Right cardiac atrium (tissue), 5 donors: ENCODE results near the gene CD300LG. TPM values are rescaled to one million over a fixed set of nuclear protein-coding genes. Genes with fewer than 3 reads are reported as not detected.
"Not testable (repeated sequence)": the region's sequence is repeated elsewhere in the genome, so short reads cannot be mapped to it uniquely, and the experiment has no call there.

ENCODE experiments used
- ATAC-seq, 2 donors: fragments of 200-7000 bp; cut with Tn5 transposase; one replicate each; pipeline versions ENCODE4 v1.8.0 to v1.9.1; 2020; ENCODE audit warnings: moderate library complexity in 2 of 2, mild to moderate bottlenecking in 1 of 2
- DNase-seq, 3 donors: peaks; one replicate each; pipeline ENCODE4 v3.0.0-alpha.2; 2020
- H3K27ac ChIP-seq: one replicate; pipeline ENCODE4 v1.5.1; 2013; ENCODE audit warnings: mild to moderate bottlenecking, low read length, control low read depth, moderate library complexity
- H3K27me3 ChIP-seq: one replicate; pipeline ENCODE4 v1.6.1; 2013; ENCODE audit not compliant: control insufficient read depth, insufficient read depth
- H3K4me1 ChIP-seq: one replicate; pipeline ENCODE4 v1.6.1; 2013; ENCODE audit warnings: low read length; ENCODE audit not compliant: control insufficient read depth, insufficient read depth
- H3K4me3 ChIP-seq: one replicate; pipeline ENCODE4 v1.5.1; 2013; ENCODE audit warnings: low read length, control low read depth
- H3K9me3 ChIP-seq: one replicate; pipeline ENCODE4 v1.6.1; 2013; ENCODE audit warnings: low read length; ENCODE audit not compliant: control insufficient read depth
- WGBS: extraction: QIAGEN DNeasy Blood & Tissue Kit; methylation state at CpG from one replicate; pipeline ENCODE4 v1.1.7; 2013; 5-methylcytosine and 5-hydroxymethylcytosine counted together
- intact Hi-C, 4 donors: fragments of 100-400 bp; cut with DNase I; formaldehyde crosslinking; loops; one replicate each; pipeline versions ENCODE4 v1.11.0 to v1.14.0; 2022 to 2023
- polyA plus RNA-seq: library from polyadenylated mRNA; stranded (reverse); fragments of 200-250 nt; gene quantifications from one replicate; pipeline ENCODE4 v1.2.3, GENCODE V29; 2013
- total RNA-seq, 4 donors: library from RNA; stranded (reverse); fragmentation: NEBNext Ultra II Directional; extraction: Animal tissue kit (Norgen Biotek cat#: 25700); gene quantifications; one replicate each; pipeline ENCODE4 v1.2.1, GENCODE V29; 2021
- donor health status: healthy with polysubstance abuse.
- donor health status: DM: no; HTN: yes; CAD: no.
- donor health status: DM: no; HTN: no; CAD: no.
- donor health status: DM: no; HTN: yes; CAD: no; lungs with severe emphysema.
- donor health status: DM: yes; HTN: yes; CAD: no.

CD300LG gene
- total and polyA plus RNA-seq, 5 donors: 3.8 to 29.2 (median 11.2) TPM

DNA sequence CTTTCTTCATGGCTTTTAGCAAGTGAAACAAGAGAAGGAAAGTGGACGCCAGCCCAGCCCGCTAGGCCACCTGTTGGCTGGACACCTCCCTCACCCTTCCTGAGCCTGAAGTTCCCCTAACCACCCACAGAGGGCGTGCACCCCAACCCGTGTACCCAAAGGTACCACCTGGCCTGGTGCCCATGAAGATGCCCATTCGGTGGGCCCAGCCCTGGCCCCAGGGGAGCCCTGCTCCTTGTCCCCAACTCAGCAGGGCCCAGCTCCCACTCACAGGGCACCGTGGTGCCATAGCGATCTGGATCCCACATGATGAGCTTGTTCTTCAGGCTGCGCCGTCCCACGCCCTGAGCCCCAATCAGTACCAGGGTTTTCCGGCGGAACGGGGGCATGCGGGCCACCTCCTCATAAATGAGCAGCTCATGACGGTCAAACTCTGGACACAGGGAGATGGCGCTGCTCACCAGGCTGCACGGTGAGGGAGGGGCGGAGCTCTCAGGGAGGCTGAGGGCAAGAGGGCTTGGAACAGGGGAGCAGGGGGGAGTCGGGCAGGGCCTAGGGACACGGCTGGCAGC is 33.5 kb downstream of the CD300LG start:
- Histone ChIP-seq H3K4me3 (no peak overlapping the region), H3K27me3 (no peaks in the 10 kb centered on the region), H3K9me3 (no peaks in the 10 kb centered on the region), H3K4me1 (no peaks in the 10 kb centered on the region), H3K27ac (no peak overlapping the region)
- intact Hi-C loops: no loop called here
- DNase-seq (peak in 1 of 3 donors; percentile 70), ATAC-seq (peak in 1 of 2 donors; percentile 2)
- 79% methylated on average over 20 of the region's 20 CpGs for WGBS

DNA sequence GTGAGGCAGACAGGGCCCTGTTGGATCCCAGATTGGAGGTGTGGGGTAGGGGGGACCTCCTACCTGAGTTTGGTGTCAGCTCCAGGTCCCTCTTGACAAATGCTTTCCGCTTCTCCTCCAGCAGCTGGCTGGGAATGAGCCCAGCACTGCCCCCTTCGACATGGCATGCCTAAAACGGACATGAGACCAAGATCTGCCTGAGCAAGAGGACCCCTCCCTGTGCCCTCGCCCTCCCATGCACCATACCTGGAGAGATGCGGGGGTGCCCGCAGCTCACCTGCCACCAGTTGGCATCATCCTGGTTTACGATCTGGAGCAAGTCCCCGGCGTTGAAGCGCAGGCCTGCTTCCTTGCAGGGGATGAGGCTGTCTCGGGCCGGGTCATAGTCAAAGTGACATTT is 34.2 kb downstream of the CD300LG start:
- no peaks in the 10 kb centered on the region for H3K27me3 ChIP-seq
- 94% methylated on average over 12 of the region's 12 CpGs for WGBS
- H3K4me3 ChIP-seq: no peak overlapping the region
- no peaks in the 10 kb centered on the region for H3K9me3 ChIP-seq
- H3K27ac ChIP-seq: no peak overlapping the region
- no peak for ATAC-seq
- intact Hi-C loops: no loop called here
- no peaks in the 10 kb centered on the region for H3K4me1 ChIP-seq
- peak in 1 of 3 donors; percentile 44 for DNase-seq

DNA sequence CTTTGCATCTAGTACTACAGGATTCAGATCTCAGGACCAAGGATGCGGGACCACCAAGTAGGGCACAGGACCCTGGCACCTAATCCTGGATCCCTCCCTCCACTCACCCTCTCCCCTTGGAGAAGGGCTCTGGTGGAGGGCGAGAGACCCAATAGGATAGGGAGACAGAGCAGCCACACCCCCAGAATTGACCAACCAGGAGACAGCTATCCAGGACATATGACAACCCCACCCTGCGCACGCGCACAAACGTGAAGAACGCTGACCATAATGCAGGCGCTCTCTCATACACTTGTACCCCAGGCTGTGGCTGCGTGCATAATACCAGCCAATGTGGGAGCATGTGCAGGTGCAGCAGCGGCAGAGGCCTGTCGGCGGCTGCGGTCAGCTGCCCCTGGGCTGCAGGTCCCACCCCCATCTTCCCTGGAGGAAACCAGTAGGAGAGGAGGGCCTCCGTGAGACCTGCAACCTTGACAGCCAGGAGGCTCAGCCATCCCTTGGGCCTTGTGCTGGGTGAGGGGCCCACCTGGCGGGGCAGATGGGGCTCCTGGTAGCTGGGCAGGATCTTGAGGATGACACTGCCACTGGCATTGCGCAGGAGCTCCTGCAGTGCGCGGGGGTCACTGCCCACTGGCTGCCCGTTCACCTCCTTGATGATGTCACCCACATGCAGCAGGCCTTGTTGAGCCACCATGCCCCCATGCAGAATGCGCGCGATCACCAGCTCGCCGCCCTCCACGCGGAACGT is 35.0 kb downstream of the CD300LG start:
- H3K4me3 ChIP-seq: no peak overlapping the region
- ATAC-seq (no peak), DNase-seq (no peak)
- H3K4me1 ChIP-seq: no peaks in the 10 kb centered on the region
- H3K27me3 ChIP-seq: no peaks in the 10 kb centered on the region
- H3K27ac ChIP-seq: no peak overlapping the region
- WGBS: 93% methylated on average over 27 of the region's 27 CpGs
- no peaks in the 10 kb centered on the region for H3K9me3 ChIP-seq
- intact Hi-C loops: no loop called here

DNA sequence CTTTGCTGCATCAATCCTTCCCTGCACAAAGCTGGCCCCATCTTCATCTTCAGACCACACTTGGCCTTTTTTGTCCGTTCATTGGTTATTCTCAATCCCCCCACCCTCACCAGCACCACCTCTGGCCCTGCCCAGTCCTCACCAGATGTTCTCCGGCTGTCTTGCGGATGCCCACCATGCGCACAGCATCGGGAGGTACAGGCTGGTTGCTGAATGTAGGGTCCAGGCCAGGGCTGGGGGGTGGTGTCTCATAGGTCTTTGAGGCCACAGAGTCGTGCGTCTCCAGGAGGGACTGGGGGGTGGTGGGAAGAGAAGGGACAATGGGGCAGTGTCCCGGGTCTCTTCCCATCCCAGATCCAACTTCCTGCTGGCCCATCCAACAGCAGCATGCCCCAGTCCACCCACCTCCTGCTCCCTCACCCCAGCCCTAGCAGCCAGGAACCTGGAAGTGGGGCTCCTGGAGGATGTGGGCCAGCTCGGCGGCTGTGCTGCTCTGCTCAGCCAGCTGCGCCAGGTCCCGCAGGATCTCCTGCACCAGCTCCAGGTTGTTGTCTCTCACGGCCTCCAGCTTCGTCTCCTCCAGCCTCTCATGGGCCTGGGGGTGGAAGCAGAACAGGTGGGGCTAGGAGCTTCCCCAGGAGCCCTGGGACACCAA is 35.9 kb downstream of the CD300LG start:
- 90% methylated on average over 14 of the region's 14 CpGs for WGBS
- H3K27me3 ChIP-seq: no peaks in the 10 kb centered on the region
- intact Hi-C loops: no loop called here
- DNase-seq (no peak), ATAC-seq (no peak)
- no peak overlapping the region for H3K27ac ChIP-seq
- no peaks in the 10 kb centered on the region for H3K9me3 ChIP-seq
- H3K4me1 ChIP-seq: no peaks in the 10 kb centered on the region
- H3K4me3 ChIP-seq: no peak overlapping the region

DNA sequence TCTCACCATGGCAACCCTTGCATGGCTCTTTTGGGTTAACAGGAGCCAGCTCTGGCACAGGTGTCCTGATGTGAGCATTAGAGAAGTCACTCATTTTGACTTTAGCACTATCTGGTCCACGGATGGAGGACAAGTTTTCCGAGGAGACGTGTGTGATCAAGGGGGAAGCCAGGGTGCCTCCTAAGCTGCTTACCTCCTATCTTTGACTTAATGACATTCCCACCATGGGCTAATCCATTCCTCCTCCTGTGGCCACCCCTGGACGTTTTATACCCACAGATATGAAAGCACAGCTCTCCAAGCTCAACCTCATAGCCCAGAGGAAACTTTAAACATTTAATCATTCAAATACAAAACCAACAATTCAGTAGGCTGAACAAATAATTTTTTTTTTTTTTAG is 41.6 kb downstream of the CD300LG start:
- ATAC-seq (no peak), DNase-seq (no peak)
- no peaks in the 10 kb centered on the region for H3K9me3 ChIP-seq
- WGBS: 80% methylated on average over 4 of the region's 4 CpGs
- no peak overlapping the region for H3K4me3 ChIP-seq
- H3K4me1 ChIP-seq: no peaks in the 10 kb centered on the region
- intact Hi-C loops: no loop called here
- no peaks in the 10 kb centered on the region for H3K27me3 ChIP-seq
- H3K27ac ChIP-seq: no peak overlapping the region

DNA sequence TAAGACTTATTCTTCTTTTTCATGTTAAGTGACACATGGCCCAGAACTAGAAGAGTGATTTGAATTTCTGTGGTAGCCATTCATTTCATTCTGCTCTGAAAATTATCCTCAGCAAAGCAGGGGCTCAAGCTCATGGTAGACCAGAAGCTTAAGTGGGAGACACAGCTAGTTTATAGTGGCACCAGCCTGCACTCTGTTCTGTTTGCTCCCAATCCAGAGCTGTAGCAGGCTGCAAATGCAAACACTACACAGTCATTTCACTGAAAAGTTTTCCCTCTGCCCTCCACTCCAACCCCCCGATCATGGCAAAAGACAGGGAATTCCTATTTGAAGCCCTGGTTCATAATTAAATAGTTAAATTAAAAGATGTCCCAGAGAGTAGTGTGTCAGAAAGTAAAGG is 43.3 kb downstream of the CD300LG start:
- DNase-seq (no peak), ATAC-seq (no peak)
- Histone ChIP-seq H3K4me1 (no peaks in the 10 kb centered on the region), H3K4me3 (no peak overlapping the region), H3K27me3 (no peaks in the 10 kb centered on the region), H3K9me3 (no peaks in the 10 kb centered on the region), H3K27ac (no peak overlapping the region)
- intact Hi-C loops: no loop called here
- WGBS: 95% methylated on average over 1 of the region's 1 CpG

DNA sequence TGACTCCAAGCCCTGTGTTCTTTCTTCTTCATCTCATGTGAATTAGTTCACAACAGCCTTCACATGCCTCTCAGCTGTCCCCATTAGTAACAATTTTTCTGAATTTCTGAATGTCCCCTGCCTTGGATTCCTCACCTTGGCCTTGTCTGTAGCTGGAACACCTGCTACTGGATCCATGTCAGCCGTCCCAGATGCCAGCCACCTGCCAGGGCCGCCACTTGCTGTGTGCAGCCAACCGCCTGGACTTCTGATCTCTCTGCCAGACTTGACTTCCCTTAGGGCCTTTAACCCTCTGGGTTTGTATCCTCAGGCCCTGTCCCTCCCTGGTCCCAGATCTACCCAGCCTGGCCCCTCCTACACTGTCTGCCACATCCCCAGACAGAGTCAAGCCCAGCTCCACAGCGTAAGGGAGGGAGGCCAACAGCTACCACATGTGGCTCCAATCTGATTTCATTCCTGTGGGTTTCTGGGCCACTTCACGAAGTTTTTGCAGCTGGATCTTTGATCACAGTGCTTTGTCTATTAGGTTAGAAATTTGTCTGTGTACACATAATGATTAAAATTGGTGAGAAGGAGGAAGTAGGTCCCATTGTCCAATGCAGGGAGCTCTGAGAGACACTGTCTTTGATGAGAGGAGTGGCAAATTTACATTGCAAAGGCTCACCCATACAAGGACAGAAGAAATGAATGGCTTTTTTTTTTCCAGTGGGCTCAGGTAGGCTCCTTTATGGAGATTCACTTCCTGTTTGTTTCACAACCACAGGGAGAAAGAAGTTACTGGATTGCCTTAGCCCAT is 45.1 kb downstream of the CD300LG start:
- 85% methylated on average over 5 of the region's 5 CpGs for WGBS
- no peak overlapping the region for H3K4me3 ChIP-seq
- no peaks in the 10 kb centered on the region for H3K4me1 ChIP-seq
- no peak for ATAC-seq
- no peaks in the 10 kb centered on the region for H3K27me3 ChIP-seq
- H3K27ac ChIP-seq: no peak overlapping the region
- no peak for DNase-seq
- no peaks in the 10 kb centered on the region for H3K9me3 ChIP-seq
- intact Hi-C loops: no loop called here

DNA sequence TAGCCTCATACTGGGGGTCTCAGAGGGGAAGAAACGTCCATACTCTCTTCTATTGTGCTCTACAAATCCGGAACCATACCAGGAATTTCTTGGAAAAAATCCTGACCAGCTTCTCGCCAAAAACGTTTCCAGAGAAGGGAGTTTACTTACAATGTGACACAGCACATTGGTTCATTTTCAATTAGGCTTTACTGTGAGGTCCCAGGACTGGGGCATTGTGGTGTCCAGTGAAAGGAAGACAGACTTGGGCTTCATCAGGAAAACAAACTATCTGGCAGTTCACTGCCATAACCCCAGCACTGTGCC is 45.6 kb downstream of the CD300LG start:
- H3K27me3 ChIP-seq: no peaks in the 10 kb centered on the region
- H3K4me3 ChIP-seq: no peak overlapping the region
- no peak overlapping the region for H3K27ac ChIP-seq
- intact Hi-C loops: no loop called here
- no peak for ATAC-seq
- WGBS: 37% methylated on average over 4 of the region's 4 CpGs
- no peaks in the 10 kb centered on the region for H3K9me3 ChIP-seq
- H3K4me1 ChIP-seq: no peaks in the 10 kb centered on the region
- no peak for DNase-seq

DNA sequence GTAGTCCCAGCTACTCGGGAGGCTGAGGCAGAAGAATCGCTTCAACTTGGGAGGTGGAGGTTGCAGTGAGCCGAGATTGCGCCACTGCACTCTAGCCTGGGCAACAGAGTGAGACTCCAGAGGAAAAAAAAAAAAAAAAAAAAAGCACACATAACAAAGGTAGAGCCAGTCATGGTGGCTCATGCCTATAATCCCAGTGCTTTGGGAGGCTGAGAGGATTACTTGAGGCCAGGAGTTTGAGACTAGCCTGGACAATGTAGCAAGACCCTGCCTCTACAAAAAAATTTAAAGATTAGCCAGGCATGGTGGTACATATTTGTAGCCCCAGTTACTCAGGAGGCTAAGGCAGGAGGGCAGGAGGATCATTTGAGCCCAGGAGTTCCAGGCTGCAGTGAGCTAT is 47.5 kb downstream of the CD300LG start:
- H3K27ac ChIP-seq, intact Hi-C loops, H3K4me1 ChIP-seq, H3K27me3 ChIP-seq, ATAC-seq, DNase-seq, H3K4me3 ChIP-seq, H3K9me3 ChIP-seq: not testable (repeated sequence)
- WGBS: 86% methylated on average over 4 of the region's 4 CpGs

DNA sequence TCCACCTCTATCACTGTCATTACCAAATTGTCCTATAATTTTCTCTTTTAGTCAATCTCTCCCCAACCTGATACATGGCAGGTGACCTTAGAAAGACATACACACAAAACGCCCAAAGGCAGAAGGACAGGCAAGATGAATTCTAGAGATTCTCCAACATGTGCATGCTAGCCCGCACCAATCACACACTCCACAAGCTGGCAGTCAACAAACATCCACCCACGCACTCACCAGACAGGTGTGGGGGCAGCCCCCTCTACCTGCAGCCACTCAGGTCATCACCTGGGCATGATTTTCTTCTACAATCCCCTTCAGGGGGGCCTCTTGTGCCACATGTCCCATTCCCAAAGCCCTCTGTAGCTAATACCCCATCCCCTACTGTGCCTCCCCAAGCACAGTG is 50.9 kb downstream of the CD300LG start:
- no peak for DNase-seq
- Histone ChIP-seq H3K4me1 (no peaks in the 10 kb centered on the region), H3K27ac (no peak overlapping the region), H3K9me3 (no peaks in the 10 kb centered on the region), H3K27me3 (no peaks in the 10 kb centered on the region), H3K4me3 (no peak overlapping the region)
- ATAC-seq: no peak
- intact Hi-C loops: no loop called here
- WGBS: 94% methylated on average over 3 of the region's 3 CpGs

DNA sequence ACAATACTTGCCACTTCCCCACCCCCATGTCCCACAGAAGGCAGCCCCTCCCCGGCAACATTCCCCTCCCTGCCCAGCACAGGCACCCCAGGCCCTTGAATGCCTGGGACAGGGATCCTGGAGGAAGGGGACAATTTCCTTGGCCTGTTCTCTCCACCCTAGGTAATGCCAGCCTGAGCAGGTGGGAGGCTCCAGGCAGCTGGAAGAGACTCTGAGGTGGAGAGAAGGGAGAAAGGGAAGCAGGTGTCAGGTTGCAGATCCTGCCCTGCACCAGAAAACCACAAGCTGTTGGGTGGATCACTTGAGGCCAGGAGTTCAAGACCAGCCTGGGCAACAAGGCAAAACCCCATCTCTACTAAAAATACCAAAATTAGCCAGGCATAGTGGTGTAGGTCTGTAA is 51.5 kb downstream of the CD300LG start:
- no peak for ATAC-seq
- no peak for DNase-seq
- Histone ChIP-seq H3K27me3 (no peaks in the 10 kb centered on the region), H3K4me3 (no peak overlapping the region), H3K27ac (no peak overlapping the region), H3K9me3 (no peaks in the 10 kb centered on the region), H3K4me1 (no peaks in the 10 kb centered on the region)
- intact Hi-C loops: no loop called here
- 72% methylated on average over 1 of the region's 1 CpG for WGBS
